K562 (cell line): Measurements from ENCODE around the gene ZBTB25. TPM values are rescaled to one million over a fixed set of nuclear protein-coding genes. Genes with fewer than 3 reads are reported as not detected.

Experiments used
- ATAC-seq: fragments of 200-7000 bp; cut with Tn5 transposase; 3 replicates; pipeline ENCODE4 v1.9.1; 2020; ENCODE audit warnings: moderate library complexity
- BruUV-seq: library from RNA; stranded (reverse); fragments of 400-500 nt; replicated peaks from 2 replicates; lab custom pipeline; 2021; lab: Mats Ljungman, UMichigan
- CTCF ChIA-PET: fragments of 300-600 bp; formaldehyde crosslinking; extraction: SDS; loops from one replicate; lab custom pipeline; 2021; ENCODE audit warnings: low intra/inter-chr PET ratio; lab: Yijun Ruan, JAX
- POLR2A ChIA-PET: fragments of 300-600, 350-650 bp; sonication (Branson Sonifier 250); formaldehyde crosslinking; extraction: SDS; loops from one replicate; lab custom pipeline; 2021; ENCODE audit warnings: antibody characterized with exemption, inconsistent platforms; lab: Yijun Ruan, JAX
- DNase-seq, 4 experiments: peaks; one replicate each; pipeline versions ENCODE4 v3.0.0 to v3.0.0-alpha.2; 2011 to 2018; ENCODE audit warnings: low spot score in 3 of 4, mixed read lengths in 3 of 4; ENCODE audit errors: extremely low read depth in 1 of 4
- FAIRE-seq: peaks from 2 replicates; lab custom pipeline; 2011; peaks lifted over from hg19 to GRCh38; lab: Jason Lieb, UNC
- H2AFZ ChIP-seq: 2 replicates; pipeline ENCODE4 v1.6.0; 2011; ENCODE audit warnings: low read depth, low read length, control low read depth, inconsistent platforms
- H3K27ac ChIP-seq: fragments of 200-600 bp; 3 replicates; pipeline ENCODE4 v1.8.0; 2011; ENCODE audit warnings: low read depth, mild to moderate bottlenecking, control low read depth, inconsistent platforms, low read length, moderate library complexity, mixed read lengths; ENCODE audit errors: extremely low read depth
- H3K27me3 ChIP-seq, 2 experiments: fragments of 300-600 bp in 1 of 2; 2 replicates in 1 of 2; 3 replicates in 1 of 2; pipeline versions ENCODE4 v1.6.0 to v1.8.0; 2011; ENCODE audit warnings: inconsistent platforms in 2 of 2, low read length in 2 of 2, mild to moderate bottlenecking in 1 of 2, mixed read lengths in 1 of 2, moderate library complexity in 1 of 2; ENCODE audit not compliant: control insufficient read depth in 2 of 2, insufficient read depth in 2 of 2
- H3K36me3 ChIP-seq: fragments of 300-600 bp; 3 replicates; pipeline ENCODE4 v1.8.0; 2011; ENCODE audit warnings: mild to moderate bottlenecking, low read length, inconsistent platforms; ENCODE audit not compliant: control insufficient read depth, insufficient read depth
- H3K4me1 ChIP-seq, 2 experiments: fragments of 200-600 bp in 1 of 2; replicated peaks in 1 of 2; 2 replicates in 1 of 2; 3 replicates in 1 of 2; pipeline versions ENCODE4 v1.5.1 to v1.8.0; 2011; ENCODE audit warnings: inconsistent platforms in 2 of 2, low read length in 2 of 2, mild to moderate bottlenecking in 1 of 2, mixed read lengths in 1 of 2, moderate library complexity in 1 of 2; ENCODE audit not compliant: control insufficient read depth in 2 of 2, insufficient read depth in 2 of 2
- H3K4me2 ChIP-seq: 2 replicates; pipeline ENCODE4 v1.6.1; 2011; ENCODE audit warnings: low read length, control low read depth, inconsistent platforms, mixed read lengths; ENCODE audit not compliant: insufficient read depth
- H3K4me3 ChIP-seq: fragments of 200-600 bp; sonication (generic), shearing (Covaris generic); 2 replicates; pipeline ENCODE4 v1.5.1; 2016; ENCODE audit warnings: control low read depth, inconsistent platforms
- H3K79me2 ChIP-seq: fragments of 200-600 bp; 3 replicates; pipeline ENCODE4 v1.8.0; 2011; ENCODE audit warnings: low read length, inconsistent platforms; ENCODE audit not compliant: control insufficient read depth, insufficient read depth
- H3K9ac ChIP-seq, 2 experiments: 2 replicates each; pipeline versions ENCODE4 v1.6.0 to v1.6.1; 2011; ENCODE audit warnings: low read depth in 2 of 2, low read length in 2 of 2, control low read depth in 1 of 2, inconsistent platforms in 1 of 2, mild to moderate bottlenecking in 1 of 2, mixed read lengths in 1 of 2; ENCODE audit not compliant: insufficient read depth in 1 of 2
- H3K9me1 ChIP-seq: one replicate; pipeline ENCODE4 v1.6.0; 2011; ENCODE audit warnings: inconsistent platforms, mild to moderate bottlenecking, low read length, moderate library complexity; ENCODE audit not compliant: control insufficient read depth, insufficient read depth
- H3K9me3 ChIP-seq: replicated peaks from 2 replicates; pipeline ENCODE4 v1.5.1; 2011; ENCODE audit warnings: low read depth, low read length, inconsistent platforms; ENCODE audit not compliant: control insufficient read depth, insufficient read depth
- H4K20me1 ChIP-seq: replicated peaks from 2 replicates; pipeline ENCODE4 v1.6.1; 2011; ENCODE audit warnings: low read length, inconsistent platforms, mixed read lengths; ENCODE audit not compliant: control insufficient read depth, insufficient read depth
- ASH1L ChIP-seq: fragments of 450-650 bp; IDR thresholded peaks from 2 replicates; pipeline ENCODE4 v1.6.1; 2018; ENCODE audit warnings: borderline replicate concordance, mild to moderate bottlenecking, low read depth; ENCODE audit not compliant: partially characterized antibody
- BDP1 ChIP-seq: IDR thresholded peaks from 3 replicates; pipeline ENCODE4 v1.6.1; 2011; ENCODE audit not compliant: insufficient read length, insufficient read depth
- CBX8 ChIP-seq: fragments of 200-600 bp; sonication (generic); IDR thresholded peaks from 2 replicates; pipeline ENCODE4 v1.6.1; 2012; ENCODE audit warnings: borderline replicate concordance, mixed run types, low read depth, mild to moderate bottlenecking, moderate library complexity, mixed read lengths, low read length, control low read depth, inconsistent platforms; ENCODE audit not compliant: poor library complexity, severe bottlenecking; ENCODE audit errors: extremely low read depth
- CREM ChIP-seq: IDR thresholded peaks from 2 replicates; pipeline ENCODE4 v1.6.1; 2014; ENCODE audit warnings: antibody characterized with exemption, low read depth
- ESRRB ChIP-seq: fragments of 250-450 bp; sonication (Bioruptor Pico); IDR thresholded peaks from 2 replicates; pipeline ENCODE4 v1.5.0; 2020; ENCODE audit warnings: mild to moderate bottlenecking, moderate library complexity, borderline replicate concordance
- FOXA1 ChIP-seq: fragments of 450-650 bp; IDR thresholded peaks from 2 replicates; pipeline ENCODE4 v1.6.1; 2016; ENCODE audit warnings: mild to moderate bottlenecking, borderline replicate concordance
- IRF2 ChIP-seq: sonication (generic); formaldehyde crosslinking; IDR thresholded peaks from 2 replicates; pipeline ENCODE4 v1.8.1; 2022; ENCODE audit warnings: mild to moderate bottlenecking, missing genetic modification reagents
- KAT2B ChIP-seq: IDR thresholded peaks from one replicate; pipeline ENCODE4 v1.6.1; 2012; ENCODE audit warnings: low read depth, mild to moderate bottlenecking, control low read depth, inconsistent platforms, low read length, moderate library complexity
- LEF1 ChIP-seq: fragments of 450-650 bp; IDR thresholded peaks from 2 replicates; pipeline ENCODE4 v1.6.1; 2016; ENCODE audit warnings: mild to moderate bottlenecking
- NR2C1 ChIP-seq, 2 experiments: fragments of 450-650 bp; IDR thresholded peaks; 2 replicates each; pipeline ENCODE4 v1.6.1; 2017; ENCODE audit warnings: mild to moderate bottlenecking in 2 of 2, antibody characterized with exemption in 1 of 2, inconsistent platforms in 1 of 2, missing compliant biosample characterization in 1 of 2, missing genetic modification characterization in 1 of 2
- PHB2 ChIP-seq: fragments of 450-650 bp; IDR thresholded peaks from 2 replicates; pipeline ENCODE4 v1.6.1; 2017; ENCODE audit warnings: low read depth
- ZNF431 ChIP-seq: sonication (generic); formaldehyde crosslinking; IDR thresholded peaks from 2 replicates; pipeline ENCODE4 v1.8.0; 2022; ENCODE audit warnings: mild to moderate bottlenecking, missing genetic modification reagents
- ZNF644 ChIP-seq: fragments of 200-800 bp; sonication (Bioruptor generic); IDR thresholded peaks from 2 replicates; pipeline ENCODE4 v1.6.1; 2016; ENCODE audit warnings: low read depth, missing genetic modification characterization, missing compliant biosample characterization
- ZNF668 ChIP-seq: fragments of 250-450 bp; sonication (Bioruptor Pico); IDR thresholded peaks from 2 replicates; pipeline ENCODE4 v1.8.0; 2022; ENCODE audit warnings: mild to moderate bottlenecking, inconsistent platforms
- ZNF740 ChIP-seq, 3 experiments: fragments of 200-800 bp in 1 of 3; sonication (Bioruptor generic) in 1 of 3; sonication (generic) in 1 of 3; formaldehyde crosslinking in 1 of 3; IDR thresholded peaks; 2 replicates each; pipeline versions ENCODE4 v1.6.1 to v1.8.0; 2016 to 2022; ENCODE audit warnings: mild to moderate bottlenecking in 2 of 3, missing compliant biosample characterization in 2 of 3, missing genetic modification characterization in 2 of 3, missing genetic modification reagents in 1 of 3
- WGBS: fragments of 100-300 bp; shearing (Covaris generic); methylation state at CpG from one replicate; pipeline ENCODE4 v1.1.6; 2016; ENCODE audit warnings: low coverage, mixed read lengths; ENCODE audit not compliant: insufficient coverage; ENCODE audit errors: missing lambda C conversion rate; 5-methylcytosine and 5-hydroxymethylcytosine counted together
- in situ Hi-C: fragments of 300-500 bp; cut with MboI; formaldehyde crosslinking; loops from 4 replicates; pipeline ENCODE4 v1.15.0; 2018; ENCODE audit warnings: inconsistent platforms, mixed read lengths
- intact Hi-C: fragments of 100-400 bp; cut with micrococcal nuclease; formaldehyde crosslinking; loops from 2 replicates; pipeline ENCODE4 v1.14.2; 2022
- polyA plus RNA-seq, 8 experiments: library from polyadenylated mRNA; depleted of rRNA in 4 of 8; stranded (reverse) in 5 of 8; unstranded in 3 of 8; fragments of >200 nt; fragmentation: Nextera tagmentation in 2 of 8; fragmentation: Illumina TruSeq in 1 of 8; extraction: Ambion mirVana in 2 of 8; extraction: Trizol in 1 of 8; gene quantifications; 2 replicates each; pipeline versions ENCODE4 v1.2.1 to v1.2.3, GENCODE V29; 2011 to 2014; ENCODE audit warnings: inconsistent platforms in 1 of 8, missing spikeins in 1 of 8
- total RNA-seq, 7 experiments: library from RNA; depleted of rRNA in 6 of 7; stranded (reverse); fragments of >200 nt in 6 of 7; fragmentation: Illumina TruSeq in 2 of 7; extraction: Trizol in 2 of 7; gene quantifications; 2 replicates each; pipeline versions ENCODE4 v1.2.1 to v1.2.3, GENCODE V29; 2011 to 2021; ENCODE audit warnings: low replicate concordance in 1 of 7
- TF ChIP-seq, protein P1 (sequence below): sonication (generic); formaldehyde crosslinking; IDR thresholded peaks from 2 replicates; pipeline ENCODE4 v1.9.0; 2022; ENCODE audit warnings: mild to moderate bottlenecking, missing genetic modification reagents
- TF ChIP-seq, protein P2 (sequence below): fragments of 250-450 bp; sonication (Bioruptor Pico); IDR thresholded peaks from 2 replicates; pipeline ENCODE4 v1.6.1; 2021; ENCODE audit warnings: mild to moderate bottlenecking
- TF ChIP-seq, protein P3 (sequence below): IDR thresholded peaks from 3 replicates; pipeline ENCODE4 v1.6.1; 2011; ENCODE audit warnings: borderline replicate concordance, mild to moderate bottlenecking, moderate library complexity; ENCODE audit not compliant: insufficient read length; ENCODE audit errors: extremely low read depth

The ZBTB25 gene
- total and polyA plus RNA-seq, 9 of the 15 experiments (the other 6 are each of a cell fraction or from before 2014, with no cell fraction given), result 0.61 to 3.9 (median 2.3) TPM

DNA sequence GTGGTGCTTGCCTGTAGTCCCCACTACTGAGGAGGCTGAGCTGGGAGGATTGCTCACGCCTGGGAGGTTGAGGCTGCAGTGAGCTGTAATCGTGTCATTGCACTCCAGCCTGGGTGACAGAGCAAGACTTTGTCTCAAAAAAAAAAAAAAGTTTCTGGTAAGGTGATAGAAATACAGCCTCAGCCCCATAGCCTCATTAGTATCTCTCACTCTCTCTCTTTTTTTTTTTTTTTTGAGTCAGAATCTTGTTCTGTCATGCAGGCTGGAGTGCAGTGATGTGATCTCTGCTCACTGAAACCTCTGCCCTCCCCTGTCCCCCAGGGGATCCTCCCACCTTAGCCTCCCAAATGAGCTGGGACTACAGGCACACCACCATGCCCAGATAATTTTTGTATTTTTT, 96.3 kb downstream of the ZBTB25 start:
- intact Hi-C loops (no loop called here), in situ Hi-C loops (no loop called here)
- FAIRE-seq (no peak), ATAC-seq (no peak), DNase-seq (no peak)
- Histone ChIP-seq H3K4me3 (no peak overlapping the region), H3K9me3 (no peaks in the 10 kb centered on the region), H4K20me1 (no peaks in the 10 kb centered on the region; the same call in 1 of the 2 replicates), H3K79me2 (peaks cover 30% of the 10 kb centered on the region), H3K4me2 (no peak overlapping the region), H2AFZ (no peak overlapping the region), H3K9me1 (no peaks in the 10 kb centered on the region), H3K4me1 (no peaks in the 10 kb centered on the region; a peak in 1 of 5 replicates), H3K36me3 (peaks cover 67% of the 10 kb centered on the region), H3K9ac (no peak overlapping the region), H3K27ac (no peak overlapping the region), H3K27me3 (no peaks in the 10 kb centered on the region)
- ChIA-PET CTCF (no interaction called here), POLR2A (no interaction called here)
- no TSS peak for BruUV-seq
- 100% methylated on average over 1 of the region's 2 CpGs for WGBS
- no peak for TF ChIP-seq ZNF431
- TF ChIP-seq LEF1, result no peak
- no peak for TF ChIP-seq BDP1
- TF ChIP-seq, protein P1, sequence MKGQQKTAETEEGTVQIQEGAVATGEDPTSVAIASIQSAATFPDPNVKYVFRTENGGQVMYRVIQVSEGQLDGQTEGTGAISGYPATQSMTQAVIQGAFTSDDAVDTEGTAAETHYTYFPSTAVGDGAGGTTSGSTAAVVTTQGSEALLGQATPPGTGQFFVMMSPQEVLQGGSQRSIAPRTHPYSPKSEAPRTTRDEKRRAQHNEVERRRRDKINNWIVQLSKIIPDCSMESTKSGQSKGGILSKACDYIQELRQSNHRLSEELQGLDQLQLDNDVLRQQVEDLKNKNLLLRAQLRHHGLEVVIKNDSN (CRISPR knock-in tag), result no peak
- no peak for TF ChIP-seq PHB2
- TF ChIP-seq, protein P2, sequence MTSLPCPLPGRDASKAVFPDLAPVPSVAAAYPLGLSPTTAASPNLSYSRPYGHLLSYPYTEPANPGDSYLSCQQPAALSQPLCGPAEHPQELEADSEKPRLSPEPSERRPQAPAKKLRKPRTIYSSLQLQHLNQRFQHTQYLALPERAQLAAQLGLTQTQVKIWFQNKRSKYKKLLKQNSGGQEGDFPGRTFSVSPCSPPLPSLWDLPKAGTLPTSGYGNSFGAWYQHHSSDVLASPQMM, result no peak
- TF ChIP-seq ZNF668 (CRISPR knock-in tag), result no peak
- TF ChIP-seq ESRRB, result no peak
- TF ChIP-seq NR2C1 (IDR thresholded peaks at IDR 0.05), result no peak
- no peak for TF ChIP-seq NR2C1 (tag; IDR thresholded peaks at IDR 0.05)
- TF ChIP-seq, protein P3, sequence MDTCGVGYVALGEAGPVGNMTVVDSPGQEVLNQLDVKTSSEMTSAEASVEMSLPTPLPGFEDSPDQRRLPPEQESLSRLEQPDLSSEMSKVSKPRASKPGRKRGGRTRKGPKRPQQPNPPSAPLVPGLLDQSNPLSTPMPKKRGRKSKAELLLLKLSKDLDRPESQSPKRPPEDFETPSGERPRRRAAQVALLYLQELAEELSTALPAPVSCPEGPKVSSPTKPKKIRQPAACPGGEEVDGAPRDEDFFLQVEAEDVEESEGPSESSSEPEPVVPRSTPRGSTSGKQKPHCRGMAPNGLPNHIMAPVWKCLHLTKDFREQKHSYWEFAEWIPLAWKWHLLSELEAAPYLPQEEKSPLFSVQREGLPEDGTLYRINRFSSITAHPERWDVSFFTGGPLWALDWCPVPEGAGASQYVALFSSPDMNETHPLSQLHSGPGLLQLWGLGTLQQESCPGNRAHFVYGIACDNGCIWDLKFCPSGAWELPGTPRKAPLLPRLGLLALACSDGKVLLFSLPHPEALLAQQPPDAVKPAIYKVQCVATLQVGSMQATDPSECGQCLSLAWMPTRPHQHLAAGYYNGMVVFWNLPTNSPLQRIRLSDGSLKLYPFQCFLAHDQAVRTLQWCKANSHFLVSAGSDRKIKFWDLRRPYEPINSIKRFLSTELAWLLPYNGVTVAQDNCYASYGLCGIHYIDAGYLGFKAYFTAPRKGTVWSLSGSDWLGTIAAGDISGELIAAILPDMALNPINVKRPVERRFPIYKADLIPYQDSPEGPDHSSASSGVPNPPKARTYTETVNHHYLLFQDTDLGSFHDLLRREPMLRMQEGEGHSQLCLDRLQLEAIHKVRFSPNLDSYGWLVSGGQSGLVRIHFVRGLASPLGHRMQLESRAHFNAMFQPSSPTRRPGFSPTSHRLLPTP, result no peak
- no peak for TF ChIP-seq ZNF644 (tag)
- TF ChIP-seq ASH1L, result no peak
- no peak for TF ChIP-seq CREM
- no peak for TF ChIP-seq FOXA1
- no peak for TF ChIP-seq CBX8
- TF ChIP-seq IRF2 (CRISPR knock-in tag), result no peak
- TF ChIP-seq ZNF740 (CRISPR knock-in tag; IDR thresholded peaks at IDR 0.05), result no peak
- no peak for TF ChIP-seq ZNF740 (tag; IDR thresholded peaks at IDR 0.05)
- TF ChIP-seq KAT2B, result no peak
